A673 (cell line): ENCODE measurements around the gene PTBP1. TPM values are rescaled to one million over a fixed set of nuclear protein-coding genes. Genes with fewer than 3 reads are reported as not detected.

Experiments
- BruUV-seq: library from RNA; stranded (reverse); fragments of 400-500 nt; replicated peaks from 2 replicates; lab custom pipeline; 2021; lab: Mats Ljungman, UMichigan
- CTCF ChIA-PET: fragments of 300-600 bp; sonication (Branson Sonifier 250); formaldehyde crosslinking; loops from one replicate; lab custom pipeline; 2022; ENCODE audit warnings: antibody characterized with exemption; lab: Charles Lee
- POLR2A ChIA-PET: fragments of 300-600 bp; sonication (Branson Sonifier 250); formaldehyde crosslinking; loops from one replicate; lab custom pipeline; 2022; ENCODE audit warnings: antibody characterized with exemption; ENCODE audit not compliant: low non-redundant PET; lab: Charles Lee
- DNase-seq: peaks from one replicate; pipeline ENCODE4 v3.0.0-alpha.2; 2015; ENCODE audit warnings: low spot score
- H3K27ac ChIP-seq: fragments of 200-600 bp; sonication (generic); 2 replicates; pipeline ENCODE4 v1.5.1; 2016; ENCODE audit warnings: mixed run types, low read depth, mild to moderate bottlenecking, mixed read lengths, antibody characterized with exemption, low read length; ENCODE audit not compliant: poor library complexity, severe bottlenecking
- H3K27me3 ChIP-seq: fragments of 200-600 bp; sonication (generic); replicated peaks from 2 replicates; pipeline ENCODE4 v1.6.1; 2017; ENCODE audit warnings: mixed run types, low read depth, mild to moderate bottlenecking, mixed read lengths, antibody characterized with exemption, low read length; ENCODE audit not compliant: insufficient read depth, poor library complexity
- H3K36me3 ChIP-seq: fragments of 200-600 bp; sonication (generic); 2 replicates; pipeline ENCODE4 v1.6.1; 2016; ENCODE audit warnings: mixed run types, mild to moderate bottlenecking, mixed read lengths, antibody characterized with exemption, low read length; ENCODE audit not compliant: insufficient read depth, poor library complexity, severe bottlenecking
- H3K4me1 ChIP-seq: fragments of 200-600 bp; sonication (generic); 2 replicates; pipeline ENCODE4 v1.6.1; 2017; ENCODE audit warnings: mixed run types, mild to moderate bottlenecking, mixed read lengths, antibody characterized with exemption, low read length; ENCODE audit not compliant: insufficient read depth, poor library complexity, severe bottlenecking
- H3K4me3 ChIP-seq: fragments of 200-600 bp; sonication (generic); 2 replicates; pipeline ENCODE4 v1.5.1; 2016; ENCODE audit warnings: low read depth, mixed run types, mild to moderate bottlenecking, mixed read lengths, low read length; ENCODE audit not compliant: poor library complexity, severe bottlenecking
- H3K9me3 ChIP-seq: fragments of 200-600 bp; sonication (generic); 2 replicates; pipeline ENCODE4 v1.6.1; 2016; ENCODE audit warnings: mixed run types, low read depth, mild to moderate bottlenecking, mixed read lengths, antibody characterized with exemption, low read length; ENCODE audit not compliant: poor library complexity, severe bottlenecking
- EZH2 ChIP-seq: fragments of 200-600 bp; sonication (generic); IDR thresholded peaks from 2 replicates; pipeline ENCODE4 v1.6.1; 2017; ENCODE audit warnings: borderline replicate concordance, low read depth, mild to moderate bottlenecking, mixed read lengths, antibody characterized with exemption, low read length; ENCODE audit not compliant: poor library complexity, severe bottlenecking
- intact Hi-C: fragments of 100-400 bp; cut with micrococcal nuclease; formaldehyde crosslinking; loops from one replicate; pipeline ENCODE4 v1.10.0; 2022; ENCODE audit not compliant: unreplicated experiment
- total RNA-seq: library from RNA; stranded (reverse); gene quantifications from 2 replicates; pipeline ENCODE4 v1.2.3, GENCODE V29; 2021
- TF ChIP-seq, protein P1 (sequence below): fragments of 300-800, 200-600 bp; sonication (generic); conservative IDR thresholded peaks from 2 replicates; pipeline ENCODE4 v1.5.1; 2017; ENCODE audit warnings: low read depth, mild to moderate bottlenecking, antibody characterized with exemption, low read length, moderate library complexity, mixed read lengths

The PTBP1 gene
- total RNA-seq, 1 experiment from 2014 or later = 800 TPM

DNA sequence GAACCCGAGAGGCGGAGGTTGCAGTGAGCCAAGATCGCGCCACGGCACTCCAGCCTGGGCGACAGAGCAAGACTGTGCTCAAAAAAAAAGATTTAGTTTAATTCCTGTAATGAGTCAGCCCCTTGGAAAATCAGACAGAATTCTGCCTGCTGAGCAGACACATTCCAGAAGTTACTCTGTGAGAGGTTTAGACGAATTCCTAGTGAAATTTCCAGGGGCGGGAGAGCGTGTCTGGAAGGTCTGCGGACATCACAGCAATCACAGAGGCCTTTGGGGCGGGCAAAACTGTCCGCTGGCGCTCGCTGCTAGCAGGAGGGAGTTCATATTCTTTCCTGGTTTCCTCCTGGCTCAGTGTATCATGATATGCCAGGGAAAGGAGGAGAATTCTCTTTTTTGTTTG, 28.8 kb upstream of the PTBP1 start:
- Histone ChIP-seq H3K9me3 (no peaks in the 10 kb centered on the region), H3K27ac (no peak overlapping the region), H3K36me3 (no peaks in the 10 kb centered on the region), H3K4me1 (no peaks in the 10 kb centered on the region), H3K27me3 (no peaks in the 10 kb centered on the region), H3K4me3 (no peak overlapping the region)
- no peak for DNase-seq
- intact Hi-C loops = no loop called here
- BruUV-seq = no TSS peak
- ChIA-PET POLR2A (no interaction called here), CTCF (no interaction called here)
- TF ChIP-seq, protein P1, sequence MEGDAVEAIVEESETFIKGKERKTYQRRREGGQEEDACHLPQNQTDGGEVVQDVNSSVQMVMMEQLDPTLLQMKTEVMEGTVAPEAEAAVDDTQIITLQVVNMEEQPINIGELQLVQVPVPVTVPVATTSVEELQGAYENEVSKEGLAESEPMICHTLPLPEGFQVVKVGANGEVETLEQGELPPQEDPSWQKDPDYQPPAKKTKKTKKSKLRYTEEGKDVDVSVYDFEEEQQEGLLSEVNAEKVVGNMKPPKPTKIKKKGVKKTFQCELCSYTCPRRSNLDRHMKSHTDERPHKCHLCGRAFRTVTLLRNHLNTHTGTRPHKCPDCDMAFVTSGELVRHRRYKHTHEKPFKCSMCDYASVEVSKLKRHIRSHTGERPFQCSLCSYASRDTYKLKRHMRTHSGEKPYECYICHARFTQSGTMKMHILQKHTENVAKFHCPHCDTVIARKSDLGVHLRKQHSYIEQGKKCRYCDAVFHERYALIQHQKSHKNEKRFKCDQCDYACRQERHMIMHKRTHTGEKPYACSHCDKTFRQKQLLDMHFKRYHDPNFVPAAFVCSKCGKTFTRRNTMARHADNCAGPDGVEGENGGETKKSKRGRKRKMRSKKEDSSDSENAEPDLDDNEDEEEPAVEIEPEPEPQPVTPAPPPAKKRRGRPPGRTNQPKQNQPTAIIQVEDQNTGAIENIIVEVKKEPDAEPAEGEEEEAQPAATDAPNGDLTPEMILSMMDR = no peak
- no peak for TF ChIP-seq EZH2

DNA sequence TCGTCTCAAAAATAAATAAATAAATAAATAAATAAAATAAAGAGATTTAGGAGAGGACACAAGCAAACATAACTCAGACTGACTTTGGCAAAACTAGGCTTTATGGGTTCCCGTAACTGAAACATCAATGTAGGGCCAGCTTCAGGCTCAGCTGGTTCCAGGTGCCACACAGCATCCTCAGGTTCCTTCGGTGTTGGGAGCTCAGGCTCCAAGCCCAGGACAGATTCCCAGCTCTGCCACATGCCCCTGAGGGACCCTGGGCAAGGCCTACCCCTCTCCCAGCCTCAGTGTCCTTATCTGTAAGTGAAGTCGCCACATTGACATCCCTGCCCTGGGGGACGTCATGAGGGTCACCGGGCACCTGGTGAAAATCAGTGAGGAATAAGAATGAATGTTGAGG, 27.6 kb upstream of the PTBP1 start:
- no TSS peak for BruUV-seq
- TF ChIP-seq, protein P1 = no peak
- TF ChIP-seq EZH2 = no peak
- intact Hi-C loops = loop anchor here (2.0 to 5.0 kb wide), 3 partner anchors 93 to 213 kb away; partner anchors contain the start of gene WDR18
- POLR2A ChIA-PET = no interaction called here
- no peaks in the 10 kb centered on the region for H3K4me1 ChIP-seq
- no peak for DNase-seq
- no peaks in the 10 kb centered on the region for H3K9me3 ChIP-seq
- H3K27ac ChIP-seq = no peak overlapping the region
- no peak overlapping the region for H3K4me3 ChIP-seq
- H3K27me3 ChIP-seq = no peaks in the 10 kb centered on the region
- CTCF ChIA-PET = interaction anchor here (0.5 to 1.2 kb wide), 4 partner anchors 14 to 213 kb away, joined by 3 to 15 read pairs (median 7); no protein-coding TSS in a partner anchor
- no peaks in the 10 kb centered on the region for H3K36me3 ChIP-seq

DNA sequence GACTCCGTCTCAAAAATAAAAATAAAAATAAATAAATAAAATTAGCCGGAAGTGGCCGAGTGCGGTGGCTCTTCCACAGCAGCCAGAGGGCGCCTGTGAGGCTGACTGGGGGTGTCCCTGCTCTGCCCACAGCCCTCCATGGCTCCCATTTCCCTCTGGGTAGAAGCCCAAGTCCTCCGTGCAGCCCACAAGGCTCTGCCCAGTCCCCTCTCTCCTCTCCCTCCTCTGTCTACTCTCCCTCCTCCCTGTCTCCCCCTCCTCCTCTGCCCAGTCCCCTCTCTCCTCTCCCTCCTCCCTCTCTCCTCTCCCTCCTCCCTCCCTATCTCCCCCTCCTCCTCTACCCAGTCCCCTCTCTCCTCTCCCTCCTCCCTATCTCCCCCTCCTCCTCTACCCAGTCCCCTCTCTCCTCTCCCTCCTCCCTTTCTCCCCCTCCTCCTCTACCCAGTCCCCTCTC, 25.9 kb upstream of the PTBP1 start:
- Histone ChIP-seq H3K27me3 (no peaks in the 10 kb centered on the region), H3K4me3 (no peak overlapping the region), H3K27ac (no peak overlapping the region), H3K4me1 (no peaks in the 10 kb centered on the region), H3K9me3 (no peaks in the 10 kb centered on the region), H3K36me3 (no peaks in the 10 kb centered on the region)
- POLR2A ChIA-PET = no interaction called here
- CTCF ChIA-PET = no interaction called here
- no TSS peak for BruUV-seq
- intact Hi-C loops = loop anchor here (2.0 to 5.0 kb wide), 3 partner anchors 91 to 211 kb away; partner anchors contain the start of gene WDR18
- peak; percentile 77 for DNase-seq
- no peak for TF ChIP-seq EZH2
- TF ChIP-seq, protein P1 = peak; percentile 51
